ENCODE results near the gene ROBO2.

ROBO2 gene

DNA sequence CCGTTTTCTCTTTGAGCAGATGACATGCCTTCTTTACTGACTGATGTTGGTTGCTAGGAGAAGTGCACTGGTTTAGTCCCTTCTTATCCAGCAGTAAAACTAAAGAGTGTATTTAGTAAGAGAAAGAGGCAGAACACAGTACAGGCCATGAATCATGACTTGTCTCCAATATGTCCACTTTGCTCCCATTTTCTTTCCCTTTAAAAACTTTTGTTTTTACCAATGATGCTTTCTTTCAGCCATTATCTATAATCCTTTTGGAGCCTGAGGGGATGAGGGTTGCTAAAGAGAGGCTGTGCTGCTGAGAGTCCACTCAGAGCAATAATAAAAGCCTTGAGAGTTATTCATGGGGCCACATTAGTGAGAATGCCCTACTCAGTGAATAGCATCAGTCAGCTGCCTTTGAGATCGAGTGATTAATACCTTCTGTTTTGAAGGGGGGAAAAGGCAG is 12.2 kb downstream of the ROBO2 start:
- no peak overlapping the region for H3K4me3 ChIP-seq (ENCODE audit: low read depth, low read length)
- TF ChIP-seq, protein P1, sequence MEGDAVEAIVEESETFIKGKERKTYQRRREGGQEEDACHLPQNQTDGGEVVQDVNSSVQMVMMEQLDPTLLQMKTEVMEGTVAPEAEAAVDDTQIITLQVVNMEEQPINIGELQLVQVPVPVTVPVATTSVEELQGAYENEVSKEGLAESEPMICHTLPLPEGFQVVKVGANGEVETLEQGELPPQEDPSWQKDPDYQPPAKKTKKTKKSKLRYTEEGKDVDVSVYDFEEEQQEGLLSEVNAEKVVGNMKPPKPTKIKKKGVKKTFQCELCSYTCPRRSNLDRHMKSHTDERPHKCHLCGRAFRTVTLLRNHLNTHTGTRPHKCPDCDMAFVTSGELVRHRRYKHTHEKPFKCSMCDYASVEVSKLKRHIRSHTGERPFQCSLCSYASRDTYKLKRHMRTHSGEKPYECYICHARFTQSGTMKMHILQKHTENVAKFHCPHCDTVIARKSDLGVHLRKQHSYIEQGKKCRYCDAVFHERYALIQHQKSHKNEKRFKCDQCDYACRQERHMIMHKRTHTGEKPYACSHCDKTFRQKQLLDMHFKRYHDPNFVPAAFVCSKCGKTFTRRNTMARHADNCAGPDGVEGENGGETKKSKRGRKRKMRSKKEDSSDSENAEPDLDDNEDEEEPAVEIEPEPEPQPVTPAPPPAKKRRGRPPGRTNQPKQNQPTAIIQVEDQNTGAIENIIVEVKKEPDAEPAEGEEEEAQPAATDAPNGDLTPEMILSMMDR (IDR thresholded peaks at IDR 0.05; ENCODE audit: borderline replicate concordance, insufficient read depth, low read depth, low read length), result no peak

DNA sequence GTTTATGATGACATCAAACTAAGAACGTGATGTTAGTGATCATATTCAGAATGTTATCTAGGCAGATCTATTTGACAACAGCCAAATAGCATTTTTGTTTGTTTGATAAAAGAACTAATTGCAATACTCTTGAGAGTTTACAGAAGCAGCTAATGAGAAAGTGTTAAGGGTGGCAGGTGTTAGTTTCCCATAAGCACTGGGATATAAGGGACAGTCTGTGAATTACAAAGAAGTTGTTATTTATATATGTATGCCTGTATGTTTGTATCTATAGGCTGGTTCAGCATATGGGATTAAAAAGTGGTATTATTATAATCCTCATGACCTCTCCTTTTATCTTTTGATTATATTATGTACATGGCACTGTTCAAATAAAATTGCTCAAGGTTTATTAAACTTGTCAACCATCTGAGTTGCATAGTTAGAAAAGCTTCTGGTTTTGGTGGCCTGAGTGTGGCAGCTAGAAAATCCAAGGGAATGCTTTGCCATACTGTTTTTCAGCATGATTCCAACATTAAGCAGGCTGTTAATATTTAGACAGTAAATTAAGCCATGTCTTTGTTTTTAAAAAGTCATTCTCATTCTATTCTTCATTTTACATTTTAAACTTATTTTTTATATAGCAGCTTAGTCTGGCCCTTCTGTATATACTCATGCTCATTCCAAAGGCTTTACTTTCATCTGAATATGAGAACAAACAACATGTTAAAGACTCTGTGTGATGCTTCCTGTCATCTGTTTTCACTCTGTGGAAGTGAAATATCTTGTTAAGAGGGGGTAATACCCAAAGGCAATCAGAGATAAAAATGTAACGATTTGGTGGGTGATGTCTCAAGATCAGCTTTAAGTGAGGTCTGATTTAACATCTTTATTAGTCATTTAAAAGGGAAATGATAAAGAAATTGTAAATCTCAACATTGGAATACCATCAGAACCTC is 13.1 kb downstream of the ROBO2 start:
- H3K4me3 ChIP-seq (ENCODE audit: low read depth, low read length), result no peak overlapping the region
- TF ChIP-seq, protein P1 (IDR thresholded peaks at IDR 0.05; ENCODE audit: borderline replicate concordance, insufficient read depth, low read depth, low read length), result no peak

DNA sequence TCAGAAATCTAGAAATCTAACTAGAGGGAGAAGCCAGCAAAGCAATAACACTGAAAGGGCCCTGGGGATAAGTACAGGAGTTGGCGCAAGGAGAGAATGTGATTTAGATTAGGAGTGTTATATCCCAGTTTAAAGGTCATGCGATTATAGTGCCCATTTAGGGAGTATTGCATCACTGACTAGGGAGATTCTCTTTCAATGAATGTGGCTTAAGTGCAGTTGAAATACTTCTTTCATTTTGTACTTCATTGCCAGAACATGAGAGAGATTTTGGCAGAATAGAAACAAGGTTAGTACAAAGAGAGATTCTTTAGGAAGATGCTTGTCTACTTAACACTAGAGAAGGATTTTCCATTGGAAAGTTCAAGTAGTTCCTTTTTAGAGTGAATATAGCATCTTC is 13.9 kb downstream of the ROBO2 start:
- H3K4me3 ChIP-seq (ENCODE audit: low read depth, low read length), result no peak overlapping the region
- TF ChIP-seq, protein P1 (IDR thresholded peaks at IDR 0.05; ENCODE audit: borderline replicate concordance, insufficient read depth, low read depth, low read length), result no peak

DNA sequence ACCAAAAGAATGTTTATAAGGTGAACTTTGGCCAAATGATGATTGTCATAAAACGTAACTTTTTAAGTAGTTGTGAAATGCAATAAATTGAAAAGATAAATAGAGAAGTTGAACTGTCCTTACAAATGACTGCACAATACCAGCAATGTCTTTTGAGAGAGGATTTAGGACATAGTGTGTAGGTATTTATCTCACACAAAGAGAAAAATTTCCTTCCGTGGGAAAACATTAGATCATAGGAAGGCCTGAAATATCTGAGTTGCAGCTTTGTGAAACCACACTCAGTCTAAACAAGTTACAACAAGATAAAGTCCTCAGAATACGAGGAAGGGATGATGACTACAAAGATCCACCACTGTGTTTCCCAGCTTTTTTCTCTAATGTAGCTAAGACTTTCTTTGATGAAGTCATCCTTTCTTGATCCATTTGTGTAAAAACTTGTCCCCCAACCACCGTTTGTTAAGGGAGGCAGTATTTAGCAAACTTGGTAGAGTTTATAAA is 16.0 kb downstream of the ROBO2 start:
- TF ChIP-seq, protein P1 (IDR thresholded peaks at IDR 0.05; ENCODE audit: borderline replicate concordance, insufficient read depth, low read depth, low read length), result no peak
- no peak overlapping the region for H3K4me3 ChIP-seq (ENCODE audit: low read depth, low read length)

DNA sequence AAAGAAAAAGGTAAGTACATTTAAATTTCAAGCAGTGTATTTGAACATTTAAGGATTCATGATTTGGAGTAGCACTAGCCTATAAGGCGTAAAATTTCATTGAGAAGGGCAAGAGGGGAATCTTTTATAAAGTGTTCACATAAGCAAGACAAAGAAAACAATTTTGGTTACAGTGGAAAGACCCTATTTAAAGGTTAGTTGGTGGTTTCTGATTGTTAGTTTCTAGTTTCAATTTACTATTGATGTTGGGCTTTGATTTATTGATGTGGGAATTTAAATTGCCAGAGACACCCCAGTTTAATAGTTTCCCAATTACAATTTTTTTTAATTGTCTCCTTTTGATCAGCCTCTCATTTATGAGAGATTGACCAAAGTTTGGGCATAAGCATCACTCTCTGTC is 19.5 kb downstream of the ROBO2 start:
- TF ChIP-seq, protein P1 (IDR thresholded peaks at IDR 0.05; ENCODE audit: borderline replicate concordance, insufficient read depth, low read depth, low read length), result no peak
- H3K4me3 ChIP-seq (ENCODE audit: low read depth, low read length), result no peak overlapping the region

DNA sequence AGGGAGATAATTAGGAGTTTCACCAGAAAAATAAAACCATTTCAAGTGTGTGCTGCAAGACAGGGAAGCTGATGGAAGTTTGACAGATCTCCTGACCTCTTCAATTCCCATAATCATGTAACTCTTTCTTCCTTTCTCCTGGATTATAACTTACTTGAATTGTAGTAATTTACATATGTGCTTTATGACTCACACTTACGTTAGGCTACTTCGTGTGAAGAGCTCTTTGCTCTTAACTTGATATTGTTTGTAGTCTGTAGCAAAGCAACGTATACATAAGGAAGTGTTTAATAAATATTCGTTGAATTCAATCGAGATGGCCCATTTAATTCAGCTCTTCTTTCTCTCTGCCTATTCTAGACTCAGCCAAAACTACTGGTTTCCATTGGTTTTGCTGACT is 23.5 kb downstream of the ROBO2 start:
- no peak overlapping the region for H3K4me3 ChIP-seq (ENCODE audit: low read depth, low read length)
- TF ChIP-seq, protein P1 (IDR thresholded peaks at IDR 0.05; ENCODE audit: borderline replicate concordance, insufficient read depth, low read depth, low read length), result no peak

DNA sequence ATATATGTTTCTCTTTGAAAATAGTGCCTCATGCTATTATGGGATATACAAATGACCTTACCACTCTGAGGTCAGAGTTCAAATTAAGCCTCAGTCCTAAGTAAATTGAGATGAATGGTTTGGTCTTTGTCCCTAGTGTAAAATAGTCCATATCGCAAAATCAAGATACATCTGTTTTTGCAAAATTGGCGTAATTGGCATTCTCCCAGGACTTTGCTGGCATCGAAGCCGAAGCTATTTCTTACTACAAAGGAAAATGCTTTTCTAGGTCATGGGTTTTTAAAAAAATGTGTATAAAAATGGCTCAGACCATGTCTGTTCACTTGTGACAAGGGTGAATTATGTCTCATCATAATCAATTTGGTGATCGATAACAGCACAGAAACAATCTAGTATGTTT is 25.9 kb downstream of the ROBO2 start:
- TF ChIP-seq, protein P1 (IDR thresholded peaks at IDR 0.05; ENCODE audit: borderline replicate concordance, insufficient read depth, low read depth, low read length), result no peak
- no peak overlapping the region for H3K4me3 ChIP-seq (ENCODE audit: low read depth, low read length)

Measured in GM12875 (cell line).